Esophagus squamous epithelium (tissue), 4 donors: Measurements from ENCODE around the gene PITPNM3.

ENCODE experiments used
- CTCF ChIP-seq, 6 experiments: fragments of 450-650 bp in 4 of 6; fragments of 200-600 bp in 2 of 6; sonication (generic) in 2 of 6; IDR thresholded peaks; one replicate each; pipeline ENCODE4 v1.5.1; 2016 to 2019; ENCODE audit warnings: antibody characterized with exemption in 6 of 6, mild to moderate bottlenecking in 4 of 6, moderate library complexity in 4 of 6
- POLR2A ChIP-seq, 4 donors: fragments of 450-650 bp; IDR thresholded peaks; one replicate each; pipeline ENCODE4 v1.6.1; 2017; ENCODE audit warnings: antibody characterized with exemption in 4 of 4, mild to moderate bottlenecking in 4 of 4, moderate library complexity in 3 of 4

GRCh38 chr17:6568184-6568758, 11.9 kb upstream of the PITPNM3 start:
- TF ChIP-seq POLR2A (IDR thresholded peaks at IDR 0.05) = no peak
- TF ChIP-seq CTCF (IDR thresholded peaks at IDR 0.05) = no peak
